HTR-8/SVneo (cell line): Measurements from ENCODE around the gene ZDHHC14.
"Not testable (repeated sequence)": the region's sequence is repeated elsewhere in the genome, so short reads cannot be mapped to it uniquely, and the experiment has no call there.

Source experiments
- DNase-seq: peaks from one replicate; pipeline ENCODE4 v3.0.0; 2011; ENCODE audit warnings: low spot score, mixed read lengths; ENCODE audit not compliant: insufficient read length
- FAIRE-seq: peaks from 2 replicates; lab custom pipeline; 2011; peaks lifted over from hg19 to GRCh38; lab: Jason Lieb, UNC

Gene ZDHHC14

GRCh38 chr6:157689875-157690274 is 308.9 kb downstream of the ZDHHC14 start:
- no peak for DNase-seq
- no peak for FAIRE-seq

- no peak for DNase-seq
- FAIRE-seq = no peak
These were observed 309.6 kb downstream of the ZDHHC14 start for GRCh38 chr6:157690441-157691210.

- not testable (repeated sequence) for FAIRE-seq, DNase-seq
These were observed 310.6 kb downstream of the ZDHHC14 start for GRCh38 chr6:157691621-157692020.

- FAIRE-seq = no peak
- no peak for DNase-seq
These were observed 312.9 kb downstream of the ZDHHC14 start for GRCh38 chr6:157693867-157694266.

GRCh38 chr6:157695301-157696040 is 314.5 kb downstream of the ZDHHC14 start:
- FAIRE-seq = no peak
- DNase-seq = no peak

- FAIRE-seq (no peak), DNase-seq (no peak)
These were observed 319.0 kb downstream of the ZDHHC14 start for GRCh38 chr6:157699777-157700636.

GRCh38 chr6:157706351-157706750 is 325.4 kb downstream of the ZDHHC14 start:
- FAIRE-seq, DNase-seq: not testable (repeated sequence)

- DNase-seq (no peak), FAIRE-seq (no peak)
These were observed 325.9 kb downstream of the ZDHHC14 start for GRCh38 chr6:157706883-157707282.

GRCh38 chr6:157707576-157707975 is 326.6 kb downstream of the ZDHHC14 start:
- DNase-seq = no peak
- no peak for FAIRE-seq

- FAIRE-seq = no peak
- no peak for DNase-seq
These were observed 327.2 kb downstream of the ZDHHC14 start for GRCh38 chr6:157708239-157708638.

GRCh38 chr6:157708933-157709332 is 327.9 kb downstream of the ZDHHC14 start:
- FAIRE-seq = no peak
- DNase-seq = no peak

- DNase-seq (no peak), FAIRE-seq (no peak)
These were observed 328.6 kb downstream of the ZDHHC14 start for GRCh38 chr6:157709555-157709954.

- no peak for FAIRE-seq
These were observed 329.6 kb downstream of the ZDHHC14 start for GRCh38 chr6:157710604-157711003.

GRCh38 chr6:157711060-157711459 is 330.1 kb downstream of the ZDHHC14 start:
- no peak for FAIRE-seq
- no peak for DNase-seq

More at GRCh38 chr6:157710604-157711003, 329.6 kb downstream of the ZDHHC14 start:
- no peak for DNase-seq

- DNase-seq (no peak), FAIRE-seq (no peak)
These were observed 331.8 kb downstream of the ZDHHC14 start for GRCh38 chr6:157712585-157713295.

GRCh38 chr6:157713451-157714152 is 332.6 kb downstream of the ZDHHC14 start:
- no peak for FAIRE-seq
- DNase-seq = no peak

GRCh38 chr6:157714153-157714490 is 333.1 kb downstream of the ZDHHC14 start:
- DNase-seq (no peak), FAIRE-seq (no peak)

GRCh38 chr6:157715728-157716164 is 334.8 kb downstream of the ZDHHC14 start:
- peak; percentile 51 for DNase-seq
- FAIRE-seq = no peak

- FAIRE-seq (no peak), DNase-seq (no peak)
These were observed 335.4 kb downstream of the ZDHHC14 start for GRCh38 chr6:157716251-157716995.
